B cell (primary cell): Measurements from ENCODE around the gene TOMM40. TPM values are rescaled to one million over a fixed set of nuclear protein-coding genes. Genes with fewer than 3 reads are reported as not detected.
"Not testable (repeated sequence)": the region's sequence is repeated elsewhere in the genome, so short reads cannot be mapped to it uniquely, and the experiment has no call there.

Source experiments
- ATAC-seq: fragments of 200-7000 bp; cut with Tn5 transposase; one replicate; pipeline ENCODE4 v1.10.0; 2021; ENCODE audit warnings: low read depth, mild to moderate bottlenecking, moderate number of reproducible peaks, moderate library complexity
- CTCF ChIA-PET: fragments of 350-600 bp; sonication (Branson Sonifier 250); formaldehyde crosslinking; loops from one replicate; lab custom pipeline; 2021; ENCODE audit warnings: antibody characterized with exemption, inconsistent platforms; lab: Charles Lee
- POLR2A ChIA-PET: fragments of 350-600 bp; sonication (Branson Sonifier 250); formaldehyde crosslinking; loops from one replicate; lab custom pipeline; 2021; ENCODE audit warnings: antibody characterized with exemption; lab: Charles Lee
- DNase-seq: peaks from one replicate; pipeline ENCODE4 v3.0.0; 2013
- H2AFZ ChIP-seq: 2 replicates; pipeline ENCODE4 v1.6.1; 2012; ENCODE audit warnings: mild to moderate bottlenecking, low read depth, low read length; ENCODE audit not compliant: insufficient read depth, poor library complexity, severe bottlenecking
- H3K27ac ChIP-seq, 2 donors: 1 replicate in 1 of 2; 2 replicates in 1 of 2; pipeline ENCODE4 v1.5.1; 2012 to 2013; ENCODE audit warnings: low read length in 2 of 2, mild to moderate bottlenecking in 2 of 2, moderate library complexity in 1 of 2
- H3K27me3 ChIP-seq, 4 experiments: fragments of 200-600 bp in 1 of 4; sonication (generic) in 1 of 4; replicated peaks in 1 of 4; 1 replicate in 2 of 4; 2 replicates in 2 of 4; pipeline versions ENCODE4 v1.6.1 to v1.7.0; 2013 to 2016; ENCODE audit warnings: low read length in 3 of 4, mild to moderate bottlenecking in 2 of 4, mixed read lengths in 1 of 4, moderate library complexity in 1 of 4; ENCODE audit not compliant: insufficient read depth in 4 of 4, control insufficient read depth in 3 of 4; ENCODE audit errors: control extremely low read depth in 1 of 4
- H3K36me3 ChIP-seq, 2 experiments: replicated peaks in 1 of 2; 1 replicate in 1 of 2; 2 replicates in 1 of 2; pipeline versions ENCODE4 v1.6.1 to v1.7.1; 2013; ENCODE audit warnings: low read length in 1 of 2; ENCODE audit not compliant: insufficient read depth in 2 of 2, control insufficient read depth in 1 of 2; ENCODE audit errors: control extremely low read depth in 1 of 2, extremely low read depth in 1 of 2
- H3K4me1 ChIP-seq, 2 donors: fragments of 200-600 bp in 1 of 2; sonication (generic) in 1 of 2; 1 replicate in 1 of 2; 2 replicates in 1 of 2; pipeline versions ENCODE4 v1.5.1 to v1.6.1; 2013 to 2017; ENCODE audit warnings: low read length in 2 of 2; ENCODE audit not compliant: control insufficient read depth in 2 of 2, insufficient read depth in 2 of 2
- H3K4me2 ChIP-seq: replicated peaks from 2 replicates; pipeline ENCODE3; 2012; ENCODE audit warnings: mild to moderate bottlenecking, low read depth, low read length; ENCODE audit not compliant: poor library complexity, severe bottlenecking
- H3K4me3 ChIP-seq, 5 experiments: fragments of 200-600 bp in 1 of 5; sonication (generic) in 1 of 5; 1 replicate in 3 of 5; 2 replicates in 2 of 5; pipeline versions ENCODE4 v1.5.1 to v1.7.0; 2011 to 2016; ENCODE audit warnings: low read length in 4 of 5, mild to moderate bottlenecking in 4 of 5, low read depth in 2 of 5, control low read depth in 1 of 5, moderate library complexity in 1 of 5; ENCODE audit not compliant: insufficient read depth in 1 of 5; ENCODE audit errors: control extremely low read depth in 1 of 5, extremely low read depth in 1 of 5
- H3K79me2 ChIP-seq: fragments of 200-600 bp; sonication (generic); one replicate; pipeline ENCODE4 v1.6.0; 2016; ENCODE audit warnings: low read length; ENCODE audit not compliant: control insufficient read depth, insufficient read depth
- H3K9ac ChIP-seq: fragments of 200-600 bp; sonication (generic); 2 replicates; pipeline ENCODE4 v1.6.1; 2017; ENCODE audit warnings: mild to moderate bottlenecking, low read length, moderate library complexity
- H3K9me3 ChIP-seq, 3 donors: one replicate each; pipeline versions ENCODE4 v1.6.1 to v1.7.1; 2013; ENCODE audit warnings: low read length in 2 of 3; ENCODE audit not compliant: control insufficient read depth in 2 of 3, insufficient read depth in 1 of 3; ENCODE audit errors: control extremely low read depth in 1 of 3
- H4K20me1 ChIP-seq: 2 replicates; pipeline ENCODE4 v1.6.0; 2012; ENCODE audit warnings: mild to moderate bottlenecking, low read length; ENCODE audit not compliant: insufficient read depth, control insufficient read depth, poor library complexity, severe bottlenecking
- H3K27ac Mint-ChIP-seq: one replicate; pipeline ENCODE4 v1.8.0; 2021; ENCODE audit warnings: mixed read lengths
- H3K27me3 Mint-ChIP-seq: one replicate; pipeline ENCODE4 v1.8.0; 2021; ENCODE audit warnings: mixed read lengths
- H3K4me1 Mint-ChIP-seq: one replicate; pipeline ENCODE4 v1.8.0; 2021; ENCODE audit warnings: mixed read lengths
- H3K4me3 Mint-ChIP-seq: one replicate; pipeline ENCODE4 v1.8.0; 2021; ENCODE audit warnings: mixed read lengths
- H3K9me3 Mint-ChIP-seq: one replicate; pipeline ENCODE4 v1.8.0; 2022; ENCODE audit warnings: mixed read lengths; ENCODE audit not compliant: insufficient read depth
- CTCF ChIP-seq: fragments of 200-600 bp; IDR thresholded peaks from one replicate; pipeline ENCODE4 v1.8.0; 2022; ENCODE audit warnings: antibody characterized with exemption, mild to moderate bottlenecking
- EZH2 ChIP-seq: IDR thresholded peaks from 2 replicates; pipeline ENCODE4 v1.6.1; 2012; ENCODE audit warnings: borderline replicate concordance, low read depth, mild to moderate bottlenecking, moderate library complexity, low read length; ENCODE audit not compliant: insufficient read depth, poor library complexity, severe bottlenecking
- WGBS: methylation state at CpG from one replicate; pipeline ENCODE4 v1.1.5; 2013; ENCODE audit warnings: missing lambda C conversion rate; ENCODE audit not compliant: insufficient coverage; 5-methylcytosine and 5-hydroxymethylcytosine counted together
- intact Hi-C: fragments of 100-400 bp; cut with micrococcal nuclease; formaldehyde crosslinking; loops from one replicate; pipeline ENCODE4 v1.10.0; 2022
- polyA plus RNA-seq: library from polyadenylated mRNA; depleted of rRNA; stranded (reverse); fragments of >200 nt; gene quantifications from 2 replicates; pipeline ENCODE4 v1.2.3, GENCODE V29; 2012
- total RNA-seq, 2 donors: library from RNA; stranded (reverse); fragments of 120-200 nt in 1 of 2; gene quantifications; 1 replicate in 1 of 2; 2 replicates in 1 of 2; pipeline versions ENCODE4 v1.2.3 to v1.2.4, GENCODE V29; 2013 to 2022

Gene TOMM40
- total and polyA plus RNA-seq, 2 donors (not counting 1 experiment from before 2014, with no cell fraction given): 30.9 to 31.1 TPM

GRCh38 chr19:44882063-44882462 lies 9.0 kb upstream of the TOMM40 start:
- Histone ChIP-seq H3K4me1 (no peaks in the 10 kb centered on the region), H3K27me3 (no peaks in the 10 kb centered on the region), H3K4me3 (no peak overlapping the region), H3K79me2 (no peaks in the 10 kb centered on the region), H4K20me1 (no peaks in the 10 kb centered on the region), H3K9me3 (no peaks in the 10 kb centered on the region), H3K9ac (no peak overlapping the region), H3K36me3 (no peaks in the 10 kb centered on the region), H2AFZ (no peak overlapping the region), H3K27ac (no peak overlapping the region), H3K4me2 (no peak overlapping the region)
- intact Hi-C loops: no loop called here
- no peak for ATAC-seq
- no peaks in the 10 kb centered on the region for H3K4me1 Mint-ChIP-seq
- H3K9me3 Mint-ChIP-seq: no peaks in the 10 kb centered on the region
- no peak for DNase-seq
- ChIA-PET CTCF (no interaction called here), POLR2A (no interaction called here)
- no peak overlapping the region for H3K27ac Mint-ChIP-seq
- H3K27me3 Mint-ChIP-seq: peaks cover 17% of the 10 kb centered on the region
- H3K4me3 Mint-ChIP-seq: no peak overlapping the region
- 94% methylated on average over 13 of the region's 15 CpGs for WGBS
- TF ChIP-seq EZH2 (no peak), CTCF (no peak)

DNA sequence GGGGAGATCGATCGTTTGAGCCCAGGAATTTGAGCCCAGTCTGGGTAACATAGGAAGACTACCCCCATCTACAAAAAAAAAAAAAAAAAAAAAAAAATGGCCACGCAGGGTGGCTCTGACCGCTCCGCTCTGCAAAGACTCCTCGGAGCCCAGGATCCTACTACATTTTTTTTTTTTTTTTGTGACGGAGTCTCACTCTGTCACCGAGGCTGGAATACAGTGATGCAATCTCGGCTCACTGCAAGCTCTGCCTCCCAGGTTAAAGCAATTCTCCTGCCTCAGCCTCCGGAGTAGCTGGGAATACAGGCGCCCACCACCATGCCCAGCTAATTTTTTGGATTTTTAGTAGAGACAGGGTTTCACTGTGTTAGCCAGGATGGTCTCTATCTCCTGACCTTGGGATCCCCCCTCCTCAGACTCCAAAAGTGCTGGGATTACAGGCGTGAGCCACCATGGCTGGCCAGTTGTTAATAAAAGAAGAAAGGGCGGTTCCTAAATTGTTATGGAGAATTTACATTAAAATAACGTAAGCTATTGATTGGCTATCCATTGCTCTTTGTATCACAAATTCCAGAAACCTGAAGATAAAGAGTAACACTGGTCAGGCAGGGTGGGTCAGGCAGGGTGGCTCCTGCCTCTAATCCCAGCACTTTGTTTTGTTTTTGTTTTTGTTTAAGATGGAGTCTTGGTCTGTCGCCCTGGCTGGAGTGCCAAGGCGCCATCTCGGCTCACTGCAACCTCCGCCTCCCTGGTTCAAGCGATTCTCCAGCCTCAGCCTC lies 8.2 kb upstream of the TOMM40 start:
- H3K9me3 ChIP-seq, DNase-seq, H3K9ac ChIP-seq, H3K4me3 ChIP-seq, H3K27ac Mint-ChIP-seq, intact Hi-C loops, H3K9me3 Mint-ChIP-seq, CTCF ChIA-PET, H4K20me1 ChIP-seq, H3K4me2 ChIP-seq, H3K4me3 Mint-ChIP-seq, H2AFZ ChIP-seq, H3K4me1 ChIP-seq, H3K4me1 Mint-ChIP-seq, H3K36me3 ChIP-seq, POLR2A ChIA-PET, H3K27ac ChIP-seq, ATAC-seq, H3K27me3 ChIP-seq, H3K79me2 ChIP-seq: not testable (repeated sequence)
- H3K27me3 Mint-ChIP-seq: peaks cover 17% of the 10 kb centered on the region
- 94% methylated on average over 10 of the region's 19 CpGs for WGBS
